Smooth muscle cell of the umbilical artery (primary cell): Measurements from ENCODE around the gene MAGED4. TPM values are rescaled to one million over a fixed set of nuclear protein-coding genes. Genes with fewer than 3 reads are reported as not detected.

Experiments
- total RNA-seq: library from RNA; depleted of rRNA; stranded (reverse); fragments of >200 nt; gene quantifications from 2 replicates; pipeline ENCODE4 v1.2.3, GENCODE V29; 2014

Gene MAGED4
- total RNA-seq = 53.1 and 89.1 TPM in 2 replicates

GRCh38 chrX:52184440-52185077, at the start of gene MAGED4:
MAGED4 (plus strand) TSS chrX:52184888; CDS start chrX:52185923, 1,035 bp downstream.

Other genes with a start within 250 kb of the MAGED4 start
- gene MAGED4B, start 115.7 kb upstream of the MAGED4 start, total RNA-seq = 57.9 and 99.3 TPM in 2 replicates
- gene XAGE2, start 184.1 kb downstream of the MAGED4 start, total RNA-seq = not detected in 2 replicates